DOHH2 (cell line): ENCODE measurements around the gene ETNK2.

Experiments used
- CTCF ChIP-seq: fragments of 200-600 bp; sonication (generic); IDR thresholded peaks from one replicate; pipeline ENCODE4 v1.5.1; 2014; ENCODE audit warnings: antibody characterized with exemption, mild to moderate bottlenecking, low read depth, low read length; ENCODE audit not compliant: poor library complexity, severe bottlenecking
- EZH2phosphoT487 ChIP-seq: fragments of 200-600 bp; sonication (generic); IDR thresholded peaks from 2 replicates; pipeline ENCODE4 v1.6.1; 2017; ENCODE audit warnings: borderline replicate concordance, mild to moderate bottlenecking, antibody characterized with exemption, low read length, moderate library complexity, mixed read lengths

- TF ChIP-seq CTCF (no peak), EZH2phosphoT487 (no peak)
These were observed 10.7 kb downstream of the ETNK2 start for GRCh38 chr1:204141131-204141530.
